NCI-H1092 treated with DMSO at 0.1 percent for 48 hours (cell line): ENCODE data around the gene NCAPG.
"Not testable (repeated sequence)": the region's sequence is repeated elsewhere in the genome, so short reads cannot be mapped to it uniquely, and the experiment has no call there.

Experiments
- DNase-seq: peaks from one replicate; lab custom pipeline; 2025; lab: John Stamatoyannopoulos, UW

The NCAPG gene

GRCh38 chr4:17788956-17789355 is 21.8 kb upstream of the NCAPG start:
- no peak for DNase-seq

DNA sequence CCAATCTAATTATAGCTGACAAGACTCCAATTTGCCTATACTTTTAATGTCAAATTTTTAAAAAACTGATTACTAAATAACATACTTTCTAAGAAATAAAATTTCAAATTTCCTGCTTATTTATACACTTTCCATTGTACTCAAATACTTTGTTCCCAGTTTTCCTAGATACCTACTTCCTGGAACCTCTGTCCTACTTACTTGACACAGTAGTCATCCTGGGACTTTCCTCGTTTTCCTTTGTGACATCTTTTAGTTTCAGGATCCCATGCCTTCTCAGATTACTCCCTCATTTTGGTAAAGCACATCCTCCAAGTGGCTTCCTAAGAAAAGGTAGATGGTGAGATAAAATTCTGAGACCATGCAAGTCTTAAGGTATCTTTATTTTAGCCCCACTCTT is 16.0 kb upstream of the NCAPG start:
- DNase-seq = no peak

DNA sequence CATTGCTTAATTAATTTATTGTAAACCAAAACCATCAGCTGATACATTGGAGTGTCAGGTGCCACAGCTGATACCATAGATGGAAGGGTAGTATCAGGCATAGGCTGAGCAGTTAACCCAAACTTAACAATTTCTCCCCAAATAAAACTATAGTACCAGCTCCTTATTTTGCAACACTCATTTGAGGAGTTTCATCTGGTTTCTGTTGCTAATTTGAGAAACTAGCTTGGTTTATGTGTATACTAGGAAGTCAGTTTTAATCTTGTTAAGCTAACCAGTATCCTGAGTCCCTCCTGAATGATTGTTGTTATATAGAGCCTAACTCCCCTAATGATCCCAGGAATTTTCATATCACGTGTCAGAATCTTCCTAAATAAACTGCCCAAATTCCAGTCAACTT is 13.0 kb upstream of the NCAPG start:
- no peak for DNase-seq

GRCh38 chr4:17805580-17806155 is 5.1 kb upstream of the NCAPG start:
- DNase-seq = no peak

GRCh38 chr4:17807446-17807845 is 3.3 kb upstream of the NCAPG start:
- no peak for DNase-seq

GRCh38 chr4:17809667-17810066 is 1.1 kb upstream of the NCAPG start:
- no peak for DNase-seq

- DNase-seq = peak; percentile 42
Observed at GRCh38 chr4:17811078-17811603, 362 bp downstream of the NCAPG start.

DNA sequence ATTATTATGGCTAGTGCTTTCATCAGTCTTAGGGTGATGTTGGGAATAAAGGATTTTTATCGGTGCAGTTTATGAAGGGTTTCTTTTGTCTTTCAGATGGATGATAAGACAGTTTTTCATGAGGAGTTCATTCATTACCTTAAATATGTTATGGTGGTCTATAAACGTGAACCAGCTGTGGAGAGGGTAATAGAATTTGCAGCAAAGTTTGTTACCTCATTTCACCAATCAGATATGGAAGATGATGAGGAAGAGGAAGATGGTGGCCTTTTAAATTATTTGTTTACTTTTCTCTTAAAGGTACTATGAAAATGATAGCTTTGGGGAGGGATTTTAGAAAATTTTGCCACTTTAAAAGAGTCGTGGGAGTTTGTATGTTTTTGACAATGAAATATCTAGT is 1.3 kb downstream of the NCAPG start:
- DNase-seq = peak; percentile 17

DNA sequence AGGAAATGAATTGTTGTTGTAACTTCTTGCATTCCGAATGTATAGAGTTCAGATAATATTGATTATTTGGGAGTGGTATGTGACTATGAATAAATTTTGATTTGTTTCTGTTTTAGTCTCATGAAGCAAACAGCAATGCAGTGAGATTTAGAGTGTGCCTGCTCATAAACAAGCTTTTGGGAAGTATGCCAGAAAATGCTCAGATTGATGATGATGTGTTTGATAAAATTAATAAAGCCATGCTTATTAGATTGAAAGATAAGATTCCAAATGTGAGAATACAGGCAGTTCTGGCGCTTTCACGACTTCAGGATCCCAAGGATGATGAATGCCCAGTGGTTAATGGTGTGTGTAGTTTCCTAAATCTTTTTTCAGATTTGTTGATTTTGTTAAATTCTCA is 2.0 kb downstream of the NCAPG start:
- DNase-seq = no peak

DNA sequence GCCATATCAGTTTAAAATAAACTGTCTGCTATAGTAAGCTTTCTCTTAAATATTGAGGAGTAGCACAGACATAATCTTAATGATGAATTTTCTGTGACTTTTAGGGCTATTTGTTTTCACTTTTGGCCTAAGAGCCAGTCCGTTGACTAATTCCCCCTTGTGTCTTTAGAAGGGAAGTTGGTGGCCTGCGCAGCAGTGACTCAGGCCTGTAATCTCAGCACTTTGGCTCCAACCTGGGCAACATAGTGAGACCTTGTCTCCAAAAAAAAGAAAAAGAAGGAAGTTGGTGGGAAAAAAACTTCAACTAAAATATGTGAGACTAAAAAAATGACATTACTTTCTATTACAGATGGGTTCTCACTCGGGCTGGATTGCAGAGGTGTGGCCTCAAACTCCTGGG is 3.4 kb downstream of the NCAPG start:
- no peak for DNase-seq

DNA sequence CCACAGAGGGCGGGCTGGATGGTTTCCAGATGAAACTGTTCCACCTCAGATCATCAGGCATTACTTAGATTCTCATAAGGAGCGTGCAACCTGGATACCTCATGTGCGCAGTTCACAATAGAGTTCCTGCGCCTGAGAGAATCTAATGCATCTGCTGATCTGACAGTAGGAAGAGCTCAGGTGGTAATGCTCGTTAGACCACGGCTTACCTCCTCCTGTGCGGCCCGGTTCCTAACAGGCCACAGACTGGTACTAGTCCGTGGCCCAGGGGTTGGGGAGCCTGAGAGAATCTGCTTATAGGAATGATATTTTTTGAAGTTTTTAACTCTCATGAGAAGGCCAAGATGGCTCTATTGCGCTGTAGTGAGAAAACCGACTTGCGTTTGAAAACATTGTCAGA is 5.4 kb downstream of the NCAPG start:
- DNase-seq = no peak

DNA sequence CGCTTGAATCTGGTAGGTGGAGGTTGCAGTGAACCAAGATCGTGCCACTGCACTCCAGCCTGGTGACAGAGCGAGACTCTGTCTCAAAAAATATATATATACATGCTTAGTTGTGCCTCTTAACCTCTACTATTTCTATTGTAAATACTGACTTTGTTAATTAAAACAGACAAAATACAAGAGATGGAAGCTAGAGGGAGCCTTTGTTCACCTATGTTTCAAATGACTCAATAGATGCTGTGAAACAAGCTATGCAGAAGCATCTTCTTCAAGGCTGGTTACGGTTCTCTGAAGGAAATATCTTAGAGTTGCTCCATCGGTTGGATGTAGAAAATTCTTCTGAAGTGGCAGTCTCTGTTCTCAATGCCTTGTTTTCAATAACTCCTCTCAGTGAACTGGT is 6.2 kb downstream of the NCAPG start:
- DNase-seq = peak; percentile 52

GRCh38 chr4:17823871-17824669 is 13.3 kb downstream of the NCAPG start:
- no peak for DNase-seq

DNA sequence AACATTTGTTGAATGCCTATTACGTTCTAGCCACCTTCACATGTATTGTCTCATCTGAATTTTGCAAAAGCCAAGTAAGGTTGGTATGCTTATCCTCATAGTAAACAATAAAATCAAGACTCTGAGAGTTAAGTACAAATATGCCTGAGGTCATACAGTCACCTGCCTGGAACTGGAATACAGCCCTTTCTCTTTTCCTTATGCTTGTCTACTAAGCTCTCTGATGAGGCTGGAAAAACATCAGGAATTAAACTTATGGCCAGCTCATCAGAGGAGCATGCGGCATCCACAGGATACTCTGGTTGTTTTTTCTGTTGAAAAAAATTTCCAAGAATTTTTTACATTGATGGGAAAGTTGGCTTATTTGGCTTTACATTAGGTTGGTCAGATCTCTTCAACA is 35.5 kb downstream of the NCAPG start:
- DNase-seq = no peak

DNA sequence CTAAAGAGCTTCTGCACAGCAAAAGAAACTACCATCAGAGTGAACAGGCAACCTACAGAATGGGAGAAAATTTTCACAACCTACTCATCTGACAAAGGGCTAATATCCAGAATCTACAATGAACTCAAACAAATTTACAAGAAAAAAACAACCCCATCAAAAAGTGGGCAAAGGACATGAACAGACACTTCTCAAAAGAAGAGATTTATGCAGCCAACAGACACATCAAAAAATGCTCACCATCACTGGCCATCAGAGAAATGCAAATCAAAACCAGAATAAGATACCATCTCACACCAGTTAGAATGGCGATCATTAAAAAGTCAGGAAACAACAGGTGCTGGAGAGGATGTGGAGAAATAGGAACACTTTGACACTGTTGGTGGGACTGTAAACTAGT is 39.5 kb downstream of the NCAPG start:
- DNase-seq = not testable (repeated sequence)

GRCh38 chr4:17851959-17852358 is 41.2 kb downstream of the NCAPG start:
- no peak for DNase-seq

- no peak for DNase-seq
Observed at GRCh38 chr4:17854036-17854435, 43.3 kb downstream of the NCAPG start.

GRCh38 chr4:17859793-17860406 is 49.1 kb downstream of the NCAPG start:
- DNase-seq = no peak

GRCh38 chr4:17861906-17862305 is 51.1 kb downstream of the NCAPG start:
- DNase-seq = not testable (repeated sequence)

DNA sequence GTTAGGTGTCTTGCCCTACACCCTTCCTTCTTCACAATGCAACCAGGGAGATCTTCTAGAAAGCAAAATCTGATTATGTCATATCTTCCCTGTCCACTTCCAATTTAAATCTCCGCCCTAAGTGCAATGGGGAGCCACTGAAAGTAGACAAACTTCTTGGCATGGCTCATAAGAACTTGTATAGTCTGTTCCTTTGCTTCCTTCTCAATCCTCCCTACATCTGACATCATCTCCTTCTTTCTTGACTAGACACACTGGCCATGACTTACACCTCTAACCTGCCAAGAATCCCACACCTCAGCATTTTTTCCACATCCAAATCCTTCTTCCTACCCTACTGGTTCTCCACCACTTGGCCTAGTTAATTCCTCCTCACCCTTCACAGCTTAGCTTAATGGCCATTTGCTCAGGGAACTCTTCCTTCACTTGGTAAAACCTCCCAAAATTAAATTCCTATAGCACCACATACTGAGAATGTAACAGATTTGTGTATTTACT is 55.1 kb downstream of the NCAPG start:
- DNase-seq = no peak

GRCh38 chr4:17866810-17867209 is 56.0 kb downstream of the NCAPG start:
- no peak for DNase-seq

DNA sequence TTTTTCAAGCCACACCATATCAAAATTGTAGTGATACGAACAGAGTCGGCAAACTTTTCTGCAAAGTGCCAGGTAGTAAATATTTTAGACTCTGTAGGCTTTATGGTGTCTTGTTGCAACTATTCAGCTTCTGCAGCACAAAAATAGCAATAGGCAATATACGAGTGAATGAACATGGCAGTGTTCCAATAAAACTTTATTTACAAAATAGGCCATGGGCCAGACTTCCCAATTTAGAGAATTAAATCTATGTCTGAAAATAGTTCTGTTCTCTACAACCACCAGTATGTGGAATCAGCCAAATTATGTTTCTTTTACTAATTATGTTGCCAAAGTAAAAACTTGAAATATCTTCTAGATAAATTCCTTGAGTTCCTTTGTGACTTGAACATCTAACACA is 56.5 kb downstream of the NCAPG start:
- DNase-seq = no peak

GRCh38 chr4:17869327-17869726 is 58.5 kb downstream of the NCAPG start:
- DNase-seq = no peak
